Measurements from ENCODE around the gene SETX. TPM values are rescaled to one million over a fixed set of nuclear protein-coding genes. Genes with fewer than 3 reads are reported as not detected.
"Not testable (repeated sequence)": the region's sequence is repeated elsewhere in the genome, so short reads cannot be mapped to it uniquely, and the experiment has no call there.

Gene SETX, protein sequence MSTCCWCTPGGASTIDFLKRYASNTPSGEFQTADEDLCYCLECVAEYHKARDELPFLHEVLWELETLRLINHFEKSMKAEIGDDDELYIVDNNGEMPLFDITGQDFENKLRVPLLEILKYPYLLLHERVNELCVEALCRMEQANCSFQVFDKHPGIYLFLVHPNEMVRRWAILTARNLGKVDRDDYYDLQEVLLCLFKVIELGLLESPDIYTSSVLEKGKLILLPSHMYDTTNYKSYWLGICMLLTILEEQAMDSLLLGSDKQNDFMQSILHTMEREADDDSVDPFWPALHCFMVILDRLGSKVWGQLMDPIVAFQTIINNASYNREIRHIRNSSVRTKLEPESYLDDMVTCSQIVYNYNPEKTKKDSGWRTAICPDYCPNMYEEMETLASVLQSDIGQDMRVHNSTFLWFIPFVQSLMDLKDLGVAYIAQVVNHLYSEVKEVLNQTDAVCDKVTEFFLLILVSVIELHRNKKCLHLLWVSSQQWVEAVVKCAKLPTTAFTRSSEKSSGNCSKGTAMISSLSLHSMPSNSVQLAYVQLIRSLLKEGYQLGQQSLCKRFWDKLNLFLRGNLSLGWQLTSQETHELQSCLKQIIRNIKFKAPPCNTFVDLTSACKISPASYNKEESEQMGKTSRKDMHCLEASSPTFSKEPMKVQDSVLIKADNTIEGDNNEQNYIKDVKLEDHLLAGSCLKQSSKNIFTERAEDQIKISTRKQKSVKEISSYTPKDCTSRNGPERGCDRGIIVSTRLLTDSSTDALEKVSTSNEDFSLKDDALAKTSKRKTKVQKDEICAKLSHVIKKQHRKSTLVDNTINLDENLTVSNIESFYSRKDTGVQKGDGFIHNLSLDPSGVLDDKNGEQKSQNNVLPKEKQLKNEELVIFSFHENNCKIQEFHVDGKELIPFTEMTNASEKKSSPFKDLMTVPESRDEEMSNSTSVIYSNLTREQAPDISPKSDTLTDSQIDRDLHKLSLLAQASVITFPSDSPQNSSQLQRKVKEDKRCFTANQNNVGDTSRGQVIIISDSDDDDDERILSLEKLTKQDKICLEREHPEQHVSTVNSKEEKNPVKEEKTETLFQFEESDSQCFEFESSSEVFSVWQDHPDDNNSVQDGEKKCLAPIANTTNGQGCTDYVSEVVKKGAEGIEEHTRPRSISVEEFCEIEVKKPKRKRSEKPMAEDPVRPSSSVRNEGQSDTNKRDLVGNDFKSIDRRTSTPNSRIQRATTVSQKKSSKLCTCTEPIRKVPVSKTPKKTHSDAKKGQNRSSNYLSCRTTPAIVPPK (N-terminal part only)
- 28.6 and 32.0 TPM in 2 replicates for total RNA-seq (2014; rRNA removed)
- polyA plus RNA-seq (2012) = 6.6 TPM

DNA sequence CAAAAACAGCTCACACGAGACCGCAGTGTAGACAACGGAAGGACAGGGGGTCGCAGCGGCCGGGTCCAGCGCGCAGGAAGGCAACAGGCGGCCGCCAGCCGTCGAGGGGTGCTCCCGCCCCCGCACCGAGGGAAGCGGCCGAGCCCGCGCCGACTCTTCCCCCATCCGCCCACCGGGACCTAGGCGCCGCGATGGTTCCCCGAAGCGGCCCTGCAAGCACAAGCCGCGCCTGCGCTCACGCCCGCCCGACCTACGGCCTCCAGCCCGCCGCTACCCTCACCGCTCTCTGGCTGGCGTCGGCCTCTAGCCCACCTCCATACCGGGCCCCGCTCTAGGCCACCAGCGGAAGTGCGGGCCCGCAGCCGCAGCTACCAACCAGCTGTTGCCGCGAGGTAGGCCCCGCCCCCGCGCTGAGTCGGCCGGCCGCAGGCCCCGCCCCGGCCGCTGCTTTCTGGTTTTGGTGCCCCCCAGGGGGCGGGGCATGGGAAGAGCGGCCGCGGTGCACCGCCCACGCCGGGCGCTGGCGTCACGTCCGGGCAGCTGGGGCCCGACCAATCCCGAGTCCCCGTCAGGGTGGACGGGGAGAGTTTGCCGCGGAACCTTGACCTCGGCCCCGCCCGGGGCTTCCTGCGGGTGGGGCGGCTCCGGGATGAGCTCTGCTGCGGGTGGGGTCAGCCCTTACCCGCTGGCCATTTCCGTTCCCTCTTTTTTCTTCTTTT lies at the start of gene SETX:
SETX (minus strand) TSS at position 350 of the 719 bp plus-strand sequence. CDS start 5,558 bp downstream, outside the sequence.
- DNase-seq (ENCODE audit: low read depth) = peak; percentile 95

DNA sequence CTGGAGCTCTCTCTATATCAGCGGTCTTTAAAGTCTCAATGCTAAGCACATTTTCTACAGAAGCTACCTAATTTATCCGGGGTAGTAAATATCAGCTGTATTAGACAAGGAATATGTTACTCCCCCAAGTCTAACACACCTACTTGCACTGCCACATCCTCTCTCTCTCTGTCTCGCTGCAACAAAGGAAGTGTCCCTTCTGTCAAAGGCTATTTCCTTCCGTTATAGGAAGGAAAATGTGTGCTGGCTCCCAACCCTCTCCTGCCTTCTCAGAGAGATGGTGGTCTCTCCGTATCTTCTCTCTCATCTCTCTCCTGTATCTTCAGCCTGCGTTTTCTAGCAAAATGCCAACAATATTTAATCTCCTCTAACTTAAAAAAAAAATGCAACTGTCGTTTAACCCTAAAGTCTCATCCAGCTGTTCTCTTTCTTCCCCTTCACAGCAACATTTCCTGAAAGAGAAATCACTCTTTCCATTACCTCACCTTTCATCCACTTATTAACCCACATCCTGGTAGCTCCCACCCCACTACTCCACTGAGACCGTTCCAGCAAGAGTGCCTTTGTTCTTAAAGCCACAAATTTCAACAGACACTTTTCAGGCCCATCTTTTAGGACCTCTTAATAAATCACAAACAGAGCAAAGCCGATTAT lies 49.6 kb upstream of the SETX start:
- peak; percentile 23 for DNase-seq (ENCODE audit: low read depth)

DNA sequence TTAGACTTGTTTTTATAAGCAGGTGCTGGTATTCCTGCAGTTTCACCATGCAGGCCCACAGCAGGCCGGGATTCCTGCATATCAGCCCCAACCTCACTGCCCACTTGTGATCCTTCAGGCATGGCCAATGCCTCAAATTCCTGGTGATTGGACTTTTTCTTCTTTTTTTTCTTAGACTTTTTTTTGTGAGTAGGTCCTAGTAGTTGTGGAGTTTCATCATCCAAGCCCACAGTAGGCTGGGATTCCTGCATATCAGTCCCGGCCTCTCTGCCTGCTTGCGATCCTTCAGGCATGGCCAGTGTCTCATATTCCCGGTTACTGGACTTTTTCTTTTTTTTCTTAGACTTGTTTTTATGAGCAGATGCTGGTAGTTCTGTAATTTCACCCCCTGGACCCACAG lies 47.0 kb upstream of the SETX start:
- no peak for DNase-seq (ENCODE audit: low read depth)

DNA sequence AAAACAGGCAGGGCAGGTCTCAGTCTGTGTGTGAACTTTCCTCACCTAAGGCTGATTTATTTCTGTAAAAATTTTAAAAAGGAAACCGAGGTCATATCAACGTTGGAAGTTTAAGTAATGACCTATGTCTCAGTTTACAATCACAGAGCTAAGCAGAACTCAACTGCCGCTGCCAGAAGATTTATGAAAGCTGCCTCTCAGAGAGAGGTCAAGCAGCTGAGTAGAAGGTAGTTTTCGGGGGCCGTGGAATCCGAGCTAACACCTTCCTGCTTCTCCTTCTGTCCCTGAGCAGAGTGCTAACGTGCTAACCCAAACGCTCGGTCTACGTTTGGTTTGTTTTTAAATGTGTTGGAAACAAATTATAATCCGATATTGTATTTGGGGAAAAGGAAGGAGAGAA lies 40.8 kb upstream of the SETX start:
- DNase-seq (ENCODE audit: low read depth) = no peak

DNA sequence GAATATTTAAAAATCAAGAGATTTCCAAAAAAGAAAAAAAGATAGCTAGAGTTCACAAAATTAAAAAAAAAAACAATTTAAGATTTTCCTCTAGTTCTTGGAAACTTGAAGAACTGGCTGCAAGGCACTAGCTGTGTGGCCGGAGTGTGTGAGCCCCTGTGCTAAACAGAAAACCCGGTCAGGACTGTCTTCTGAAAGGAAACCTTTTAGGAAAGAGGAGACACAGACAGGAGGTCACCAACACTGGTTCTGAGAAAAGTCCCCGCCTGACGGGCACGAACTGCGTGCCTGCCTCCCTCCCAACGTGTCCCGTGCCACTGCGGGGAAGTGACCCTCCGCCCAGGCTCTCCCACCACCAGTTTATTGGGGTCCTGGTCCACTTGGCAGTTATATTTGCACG lies 36.7 kb upstream of the SETX start:
- DNase-seq (ENCODE audit: low read depth) = no peak

DNA sequence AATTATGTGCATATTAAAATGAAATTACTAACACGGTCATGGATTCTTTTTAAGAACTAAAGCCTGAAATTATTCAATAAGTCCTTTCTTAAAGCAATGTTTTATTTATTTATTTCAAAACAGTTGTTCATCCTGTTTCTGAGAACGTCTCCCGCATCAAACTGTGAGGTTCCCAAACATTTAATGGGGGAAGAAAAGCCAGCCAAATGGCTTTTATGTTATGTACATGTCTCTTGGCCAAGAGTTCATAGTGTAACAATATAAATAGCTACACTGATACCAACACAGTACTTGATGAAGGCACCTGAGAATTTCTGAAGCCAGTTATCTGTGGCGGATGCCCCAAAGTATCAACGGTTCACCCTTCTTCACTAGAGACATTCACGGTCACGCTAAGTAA lies 36.2 kb upstream of the SETX start:
- no peak for DNase-seq (ENCODE audit: low read depth)

DNA sequence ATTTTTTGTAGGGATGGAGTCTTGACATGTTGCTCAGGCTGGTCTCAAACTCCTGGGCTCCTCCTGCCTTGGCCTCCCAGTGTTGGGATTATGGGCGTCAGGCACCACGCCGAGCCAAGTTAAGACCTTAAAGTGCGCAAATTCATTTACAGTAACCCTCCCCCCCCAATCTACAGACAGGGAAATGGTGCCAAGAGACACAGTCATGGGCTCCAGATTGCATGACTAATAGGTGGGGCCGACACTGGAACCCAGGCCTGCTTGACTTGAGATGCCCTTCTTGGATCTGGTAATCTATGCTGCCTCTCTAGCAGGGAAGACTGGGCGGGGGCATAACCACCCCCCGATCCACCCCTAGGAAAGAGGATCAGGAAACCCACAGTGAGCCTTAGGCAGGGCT lies 32.3 kb upstream of the SETX start:
- no peak for DNase-seq (ENCODE audit: low read depth)

DNA sequence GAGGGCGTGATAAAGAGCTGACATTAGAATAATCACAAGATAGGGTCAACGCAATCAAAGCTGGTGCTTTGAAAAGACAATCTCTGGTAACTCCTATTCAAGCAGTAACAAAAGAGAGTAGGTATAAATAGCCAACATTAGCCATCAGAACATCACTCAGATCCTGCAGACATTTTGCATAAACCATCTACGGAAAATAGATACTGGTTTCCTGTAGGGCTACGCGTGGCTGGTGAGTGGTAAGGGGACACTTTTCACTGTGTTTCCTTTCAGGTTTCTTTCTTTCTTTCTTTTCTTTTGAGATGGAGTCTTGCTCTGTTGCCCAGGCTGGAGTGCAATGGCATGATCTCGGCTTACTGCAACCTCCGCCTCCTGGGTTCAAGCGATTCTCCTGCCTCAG lies 29.6 kb upstream of the SETX start:
- no peak for DNase-seq (ENCODE audit: low read depth)

DNA sequence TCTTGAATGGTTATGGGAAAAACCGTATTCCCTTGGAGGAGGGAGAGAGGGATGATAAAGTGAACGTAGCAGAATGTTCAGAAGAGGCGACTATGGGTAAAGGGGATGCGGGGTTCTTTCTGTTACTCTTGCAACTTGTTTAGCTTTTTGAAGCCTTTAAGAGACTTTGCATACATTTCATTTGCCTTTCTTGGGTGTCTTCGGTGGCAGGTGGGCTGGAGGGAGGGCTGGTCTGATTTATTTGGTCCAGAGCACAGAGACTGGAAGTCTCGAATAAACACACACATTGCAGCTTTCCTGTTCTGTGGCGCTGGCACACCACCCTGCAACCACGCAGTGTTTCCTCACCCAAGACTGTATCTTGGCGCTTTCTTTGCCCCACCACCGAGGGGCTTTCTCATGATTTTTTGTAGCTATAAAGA lies 28.7 kb upstream of the SETX start:
- no peak for DNase-seq (ENCODE audit: low read depth)

DNA sequence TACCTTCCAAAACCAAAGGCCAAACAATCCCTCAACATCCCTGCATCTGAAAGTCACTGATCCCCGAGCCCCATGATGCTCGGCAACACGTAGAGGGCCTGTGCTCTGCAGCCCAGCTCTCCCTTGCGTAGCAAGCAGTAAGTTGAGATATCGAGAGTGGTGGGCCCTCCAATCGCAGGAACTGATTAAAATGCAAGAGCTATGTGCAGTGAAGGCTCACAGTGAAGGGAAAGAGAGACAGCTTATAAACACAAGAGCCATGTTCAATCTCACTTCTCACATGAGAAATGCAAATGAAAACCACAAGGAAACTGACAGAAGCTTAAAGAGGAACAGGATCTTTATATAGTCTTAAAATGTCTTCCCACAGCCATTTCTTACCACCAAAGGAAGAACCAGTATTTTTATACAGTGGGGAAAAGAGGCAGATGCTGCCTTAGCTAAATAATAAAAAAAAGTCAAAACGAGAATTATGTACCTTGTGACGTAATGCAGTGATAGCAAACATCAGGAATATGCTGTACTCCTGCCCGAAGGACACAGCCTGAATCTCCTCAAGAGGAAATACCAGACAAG lies 27.3 kb upstream of the SETX start:
- DNase-seq (ENCODE audit: low read depth) = no peak

DNA sequence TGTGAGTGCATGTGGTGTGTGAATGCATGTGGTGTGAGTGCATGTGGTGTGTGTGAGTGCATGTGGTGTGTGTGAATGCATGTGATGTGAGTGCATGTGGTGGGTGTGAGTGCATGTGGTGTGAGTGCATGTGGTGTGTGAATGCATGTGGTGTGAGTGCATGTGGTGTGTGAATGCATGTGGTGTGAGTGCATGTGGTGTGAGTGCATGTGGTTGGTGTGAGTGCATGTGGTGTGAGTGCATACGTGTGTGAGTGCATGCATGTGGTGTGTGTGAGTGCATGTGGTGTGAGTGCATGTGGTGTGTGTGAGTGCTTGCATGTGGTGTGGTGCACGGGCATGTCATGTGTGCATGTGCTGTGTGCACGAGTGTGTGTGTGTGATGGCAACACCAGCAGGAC lies 23.6 kb upstream of the SETX start:
- DNase-seq (ENCODE audit: low read depth) = not testable (repeated sequence)

DNA sequence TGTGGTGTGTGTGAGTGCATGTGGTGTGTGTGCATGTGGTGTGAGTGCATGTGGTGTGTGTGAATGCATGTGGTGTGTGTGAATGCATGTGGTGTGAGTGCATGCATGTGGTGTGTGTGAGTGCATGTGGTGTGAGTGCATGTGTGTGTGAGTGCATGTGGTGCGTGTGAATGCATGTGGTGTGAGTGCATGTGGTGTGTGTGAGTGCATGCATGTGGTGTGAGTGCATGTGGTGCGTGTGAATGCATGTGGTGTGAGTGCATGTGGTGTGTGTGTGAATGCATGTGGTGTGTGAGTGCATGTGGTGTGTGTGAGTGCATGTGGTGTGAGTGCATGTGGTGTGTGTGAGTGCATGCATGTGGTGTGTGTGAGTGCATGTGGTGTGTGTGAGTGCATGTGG lies 23.0 kb upstream of the SETX start:
- DNase-seq (ENCODE audit: low read depth) = not testable (repeated sequence)

DNA sequence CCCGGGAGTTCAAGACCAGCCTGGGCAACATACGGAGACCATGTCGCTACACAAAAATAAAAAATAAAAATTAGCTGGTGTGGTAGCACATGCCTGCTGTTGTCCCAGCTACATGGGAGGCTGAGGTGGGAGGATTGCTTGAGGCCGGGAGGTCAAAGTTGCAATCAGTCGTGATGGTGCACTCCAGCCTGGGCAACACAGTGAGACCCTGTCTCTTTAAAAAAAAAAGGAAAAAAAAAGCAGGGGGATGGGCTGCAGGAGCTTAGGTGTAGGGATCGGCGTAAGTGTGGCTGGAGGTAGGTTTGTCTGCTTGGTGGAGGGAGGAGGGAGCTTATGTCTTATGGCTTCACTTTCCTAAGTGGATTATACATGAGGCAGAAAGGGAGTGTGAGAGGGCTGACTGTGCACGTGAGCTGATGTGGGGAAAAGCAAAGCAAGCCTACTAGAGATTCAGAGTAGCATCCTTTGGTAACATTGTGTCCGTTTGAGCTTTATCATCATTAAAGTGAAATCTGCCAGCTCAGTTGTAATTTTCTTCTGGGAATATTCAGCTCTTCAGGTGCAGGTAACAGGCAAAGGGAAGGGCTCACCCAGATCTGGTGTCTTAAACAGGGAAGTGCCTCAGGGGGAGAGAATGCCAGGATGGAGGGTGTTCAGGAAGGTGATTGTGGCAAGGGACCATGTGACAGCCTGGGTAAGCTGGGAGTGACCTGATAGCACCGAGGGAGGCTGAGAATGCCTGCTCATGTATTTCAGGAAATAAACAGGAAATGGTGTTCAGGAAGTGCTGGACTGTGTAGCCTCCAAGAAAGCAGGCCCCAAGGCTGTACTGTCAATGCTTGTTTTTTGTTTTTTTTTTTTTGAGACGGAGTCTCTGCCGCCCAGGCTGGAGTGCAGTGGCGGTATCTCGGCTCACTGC lies 17.6 kb upstream of the SETX start:
- DNase-seq (ENCODE audit: low read depth) = no peak

DNA sequence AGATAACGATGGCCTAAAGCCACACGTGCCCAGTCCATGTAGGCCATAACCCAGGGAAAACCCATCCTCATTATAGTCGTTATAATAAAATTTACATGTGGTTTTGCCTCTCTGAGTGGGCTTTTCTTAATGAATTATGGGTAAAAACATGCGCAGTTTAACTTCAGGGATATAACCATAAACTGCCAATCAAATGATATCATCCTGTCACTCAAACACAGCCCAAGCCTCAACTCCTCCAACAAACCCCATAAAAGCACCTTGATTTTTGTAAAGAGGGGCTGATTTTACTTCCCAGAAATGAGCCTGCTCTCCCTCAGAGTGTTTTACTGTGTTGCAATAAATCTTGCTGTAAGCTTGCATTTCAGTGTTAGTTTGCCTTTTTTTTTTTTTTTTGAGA lies 15.8 kb upstream of the SETX start:
- DNase-seq (ENCODE audit: low read depth) = no peak

DNA sequence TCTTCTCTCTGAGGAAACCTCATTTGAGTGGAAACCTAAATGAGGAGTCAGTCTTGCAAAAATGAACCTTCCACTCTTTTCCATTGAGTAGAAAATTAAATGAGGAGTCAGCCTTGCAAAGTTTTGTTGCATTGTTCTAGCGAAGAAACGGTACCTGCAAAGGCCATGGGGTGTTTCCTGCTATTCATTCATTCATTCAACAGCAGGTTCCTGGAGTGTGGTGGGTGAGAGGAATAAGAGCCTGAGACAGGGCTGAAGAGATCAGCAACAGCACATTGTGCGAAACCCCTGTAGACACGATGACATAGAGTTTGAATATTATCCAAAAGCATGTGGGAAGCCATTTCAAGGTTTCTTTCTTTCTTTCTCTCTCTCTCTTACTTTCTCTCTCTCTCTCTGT lies 14.6 kb upstream of the SETX start:
- no peak for DNase-seq (ENCODE audit: low read depth)

DNA sequence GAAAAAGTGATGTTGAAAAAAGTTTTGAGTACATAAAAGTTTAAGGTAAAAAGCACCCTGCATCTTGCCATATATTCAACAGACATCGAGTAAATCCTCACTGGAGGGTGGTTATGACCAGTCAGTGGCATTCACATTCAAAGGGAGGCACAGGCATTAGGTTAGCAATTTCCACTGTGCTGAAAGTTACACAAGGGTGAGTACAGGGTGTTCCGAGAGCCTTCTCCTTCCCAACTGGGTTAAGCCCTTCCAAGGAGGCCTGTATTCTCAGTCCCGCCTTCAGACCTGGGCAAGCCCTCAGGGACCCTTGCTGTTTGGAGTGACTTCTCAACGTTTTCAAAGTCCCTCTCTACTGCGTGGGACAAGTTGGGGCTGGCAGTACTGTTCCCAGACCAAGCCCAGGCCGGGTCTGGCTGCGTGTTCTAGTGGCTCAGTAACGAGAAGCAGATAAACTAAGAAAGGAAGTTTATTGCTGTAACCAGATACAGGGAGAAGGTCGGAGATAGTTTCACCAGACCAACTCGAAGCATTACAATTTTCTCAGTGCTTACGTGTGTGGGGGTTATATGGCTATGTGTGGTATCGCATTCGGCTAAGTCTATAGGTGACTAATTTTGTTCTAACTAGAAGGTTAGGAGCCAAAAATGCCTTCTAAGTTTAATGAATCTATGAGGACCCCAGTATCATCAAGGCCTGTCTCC lies 13.0 kb upstream of the SETX start:
- DNase-seq (ENCODE audit: low read depth) = no peak

DNA sequence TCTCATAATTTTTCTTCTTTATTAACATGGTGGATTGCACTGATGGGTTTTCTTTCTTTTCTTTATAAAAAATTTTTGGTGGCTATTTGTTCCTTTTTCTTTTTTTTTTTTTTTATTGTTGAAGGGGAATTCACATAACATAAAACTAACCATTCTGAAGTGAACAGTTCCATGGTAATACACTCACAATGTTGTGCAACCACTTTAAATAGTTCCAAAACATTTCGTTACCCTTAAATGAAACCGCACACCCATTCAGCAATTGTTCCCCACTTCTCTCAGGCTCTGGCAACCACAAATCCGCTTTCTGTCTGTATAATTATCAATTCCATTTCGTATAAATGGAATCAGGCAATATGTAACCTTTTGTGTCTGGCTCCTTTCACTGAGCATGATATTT lies 11.7 kb upstream of the SETX start:
- no peak for DNase-seq (ENCODE audit: low read depth)

DNA sequence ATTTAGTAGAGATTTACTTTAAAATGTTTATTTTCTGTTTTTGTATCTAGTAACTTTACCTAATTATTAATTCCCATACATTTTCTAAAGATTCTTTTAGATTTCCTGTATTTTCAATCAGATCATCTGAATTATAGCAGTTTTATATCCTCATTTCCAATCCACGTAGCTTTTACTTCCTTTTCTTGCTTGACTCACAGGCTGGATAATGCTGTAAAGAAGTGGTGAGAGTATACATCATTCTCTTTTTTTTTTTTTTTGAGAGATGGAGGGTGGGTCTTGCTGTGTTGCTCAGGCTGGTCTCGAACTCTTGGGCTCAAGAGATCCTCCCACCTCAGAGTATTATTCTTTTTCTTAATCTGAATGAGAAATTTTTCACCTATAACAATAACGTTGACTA lies 11.2 kb upstream of the SETX start:
- no peak for DNase-seq (ENCODE audit: low read depth)

DNA sequence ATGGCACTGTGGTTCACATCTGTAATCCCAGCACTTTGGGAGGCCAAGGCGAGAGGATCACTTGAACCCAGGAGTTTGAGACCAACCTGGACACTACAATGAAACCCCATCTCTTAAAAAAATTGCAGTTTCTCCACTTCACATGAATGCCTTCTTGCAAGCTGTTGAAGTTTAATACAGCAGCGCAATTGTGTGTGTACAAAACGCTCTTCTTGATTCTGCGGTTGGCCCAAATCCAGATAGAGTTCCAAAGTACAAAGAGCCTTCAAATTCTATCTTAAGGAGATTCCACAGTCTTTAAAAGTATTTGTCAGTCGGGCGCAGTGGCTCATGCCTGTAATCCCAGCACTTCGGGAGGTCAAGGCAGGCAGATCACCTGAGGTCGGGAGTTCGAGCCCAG lies 9.3 kb upstream of the SETX start:
- DNase-seq (ENCODE audit: low read depth) = no peak
